ENCODE measurements around the gene TCF19. TPM values are rescaled to one million over a fixed set of nuclear protein-coding genes. Genes with fewer than 3 reads are reported as not detected.

Gene TCF19
- total RNA-seq, 2 donors from 2014 or later, result 1.8 to 2.0 TPM

GRCh38 chr6:31157513-31158139 lies 763 bp upstream of the TCF19 start, which contains the start of gene CCHCR1:
TSS of gene CCHCR1 (minus strand) at chr6:31157802. CDS start at chr6:31157600, 202 bp downstream.
- no peaks in the 10 kb centered on the region for H3K27me3 ChIP-seq
- WGBS, 2 donors, result 0 to 4% methylated on average over 14 of the region's 14 CpGs
- H3K4me1 ChIP-seq, result peaks cover 16% of the 10 kb centered on the region
- ATAC-seq (no peak), DNase-seq (no peak)
- peaks cover 0 to 1% of the 10 kb centered on the region in 2 donors for H3K36me3 ChIP-seq (replicated peaks in 1 of 2; ENCODE audit: insufficient read depth in 1 of 2, low read depth in 2 of 2)
- intact Hi-C loops (cut with DNase I), result no loop called here
- peak within 1 kb of the TSS; percentile 21 to 80 (median 73) for H3K27ac ChIP-seq
- H3K9me3 ChIP-seq, result no peaks in the 10 kb centered on the region
- TF ChIP-seq CTCF (IDR thresholded peaks at IDR 0.05) (peak in 1 of 7 experiments; percentile 3), POLR2A (IDR thresholded peaks at IDR 0.05) (peak in 1 of 3 donors; percentile 64)
- peak within 1 kb of the TSS; percentile 42 to 55 for H3K4me3 ChIP-seq

- no peak for ATAC-seq
- Histone ChIP-seq H3K27me3 (no peaks in the 10 kb centered on the region), H3K4me3 (peak overlapping the region in 1 of 2 donors; percentile 55), H3K36me3 (replicated peaks in 1 of 2; ENCODE audit: insufficient read depth in 1 of 2, low read depth in 2 of 2) (no peaks in the 10 kb centered on the region), H3K27ac (peak overlapping the region in 2 of 4 donors; percentile 59 to 75), H3K4me1 (peaks cover 23% of the 10 kb centered on the region), H3K9me3 (no peaks in the 10 kb centered on the region)
- WGBS, 2 donors, result 19 to 38% methylated on average over 20 to 35 of the region's 35 CpGs
- no peak for TF ChIP-seq CTCF (IDR thresholded peaks at IDR 0.05)
- TF ChIP-seq POLR2A (IDR thresholded peaks at IDR 0.05), result no peak
- no peak for DNase-seq
- intact Hi-C loops (cut with DNase I), result no loop called here
These were observed 770 bp downstream of the TCF19 start for GRCh38 chr6:31158863-31159855.

- DNase-seq (no peak), ATAC-seq (no peak)
- no peak for TF ChIP-seq CTCF (IDR thresholded peaks at IDR 0.05)
- peak in 1 of 3 donors; percentile 3 for TF ChIP-seq POLR2A (IDR thresholded peaks at IDR 0.05)
- no peak overlapping the region for H3K27ac ChIP-seq
- no peaks in the 10 kb centered on the region for H3K27me3 ChIP-seq
- no peaks in the 10 kb centered on the region for H3K9me3 ChIP-seq
- no peak overlapping the region for H3K4me3 ChIP-seq
- peaks cover 26% of the 10 kb centered on the region for H3K4me1 ChIP-seq
- intact Hi-C loops (cut with DNase I), result no loop called here
- peaks cover 0 to 2% of the 10 kb centered on the region in 2 donors for H3K36me3 ChIP-seq (replicated peaks in 1 of 2; ENCODE audit: insufficient read depth in 1 of 2, low read depth in 2 of 2)
- 84 to 92% methylated on average over 17 to 19 of the region's 19 CpGs for WGBS, 2 donors
These were observed 3.1 kb downstream of the TCF19 start for GRCh38 chr6:31161216-31162126.

- Histone ChIP-seq H3K4me1 (peaks cover 20% of the 10 kb centered on the region), H3K9me3 (no peaks in the 10 kb centered on the region), H3K36me3 (replicated peaks in 1 of 2; ENCODE audit: insufficient read depth in 1 of 2, low read depth in 2 of 2) (peaks cover 0 to 2% of the 10 kb centered on the region in 2 donors), H3K4me3 (no peak overlapping the region), H3K27ac (no peak overlapping the region), H3K27me3 (no peaks in the 10 kb centered on the region)
- TF ChIP-seq POLR2A (IDR thresholded peaks at IDR 0.05) (no peak), CTCF (IDR thresholded peaks at IDR 0.05) (no peak)
- 64 to 82% methylated on average over 3 to 12 of the region's 13 CpGs for WGBS, 2 donors
- intact Hi-C loops (cut with DNase I), result no loop called here
- ATAC-seq (no peak), DNase-seq (no peak)
These were observed 4.2 kb downstream of the TCF19 start for GRCh38 chr6:31162463-31163165.
